ENCODE measurements around the gene TTLL13.

GRCh38 chr15:90307661-90308060, 58.3 kb downstream of the TTLL13 start:
- TF ChIP-seq, protein P1, sequence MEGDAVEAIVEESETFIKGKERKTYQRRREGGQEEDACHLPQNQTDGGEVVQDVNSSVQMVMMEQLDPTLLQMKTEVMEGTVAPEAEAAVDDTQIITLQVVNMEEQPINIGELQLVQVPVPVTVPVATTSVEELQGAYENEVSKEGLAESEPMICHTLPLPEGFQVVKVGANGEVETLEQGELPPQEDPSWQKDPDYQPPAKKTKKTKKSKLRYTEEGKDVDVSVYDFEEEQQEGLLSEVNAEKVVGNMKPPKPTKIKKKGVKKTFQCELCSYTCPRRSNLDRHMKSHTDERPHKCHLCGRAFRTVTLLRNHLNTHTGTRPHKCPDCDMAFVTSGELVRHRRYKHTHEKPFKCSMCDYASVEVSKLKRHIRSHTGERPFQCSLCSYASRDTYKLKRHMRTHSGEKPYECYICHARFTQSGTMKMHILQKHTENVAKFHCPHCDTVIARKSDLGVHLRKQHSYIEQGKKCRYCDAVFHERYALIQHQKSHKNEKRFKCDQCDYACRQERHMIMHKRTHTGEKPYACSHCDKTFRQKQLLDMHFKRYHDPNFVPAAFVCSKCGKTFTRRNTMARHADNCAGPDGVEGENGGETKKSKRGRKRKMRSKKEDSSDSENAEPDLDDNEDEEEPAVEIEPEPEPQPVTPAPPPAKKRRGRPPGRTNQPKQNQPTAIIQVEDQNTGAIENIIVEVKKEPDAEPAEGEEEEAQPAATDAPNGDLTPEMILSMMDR (IDR thresholded peaks at IDR 0.05), result no peak
- TF ChIP-seq POLR2AphosphoS5 (IDR thresholded peaks at IDR 0.05) (no peak), POLR2A (IDR thresholded peaks at IDR 0.05) (no peak)
